ENCODE results near the gene PCED1B.

Gene PCED1B

DNA sequence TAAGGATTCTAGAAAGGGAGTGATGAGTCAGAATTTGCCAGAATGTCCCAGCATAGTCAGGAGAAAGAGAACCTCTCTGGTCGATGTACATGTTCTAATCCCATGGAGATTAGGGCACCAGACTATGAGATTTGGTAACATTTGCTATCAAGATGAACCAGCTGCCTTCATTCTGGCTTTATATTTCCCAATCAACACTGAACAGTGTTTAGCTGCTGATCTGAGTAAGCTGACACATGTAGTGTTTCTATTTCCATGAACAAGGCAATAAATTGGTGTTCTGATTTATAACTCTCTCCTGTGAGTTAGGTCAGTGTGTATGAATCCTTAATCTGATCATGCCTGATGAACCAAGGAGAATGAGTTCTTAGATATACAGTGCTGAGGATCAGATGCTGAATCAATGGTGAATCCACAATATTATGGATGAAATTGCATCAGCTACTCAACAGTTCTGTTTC lies 158.4 kb downstream of the PCED1B start:
- ATAC-seq = no peak
- TF ChIP-seq CSRNP3 (CRISPR knock-in tag; IDR thresholded peaks at IDR 0.05) (no peak), ZC3H10 (CRISPR knock-in tag; IDR thresholded peaks at IDR 0.05) (no peak), RARB (CRISPR knock-in tag; IDR thresholded peaks at IDR 0.05) (no peak), ZNF70 (CRISPR knock-in tag; IDR thresholded peaks at IDR 0.05) (no peak), ZFP30 (CRISPR knock-in tag; IDR thresholded peaks at IDR 0.05) (no peak), OSR1 (CRISPR knock-in tag; IDR thresholded peaks at IDR 0.05) (no peak), ZFP3 (CRISPR knock-in tag; IDR thresholded peaks at IDR 0.05) (no peak), GLIS3 (CRISPR knock-in tag; IDR thresholded peaks at IDR 0.05) (no peak)

DNA sequence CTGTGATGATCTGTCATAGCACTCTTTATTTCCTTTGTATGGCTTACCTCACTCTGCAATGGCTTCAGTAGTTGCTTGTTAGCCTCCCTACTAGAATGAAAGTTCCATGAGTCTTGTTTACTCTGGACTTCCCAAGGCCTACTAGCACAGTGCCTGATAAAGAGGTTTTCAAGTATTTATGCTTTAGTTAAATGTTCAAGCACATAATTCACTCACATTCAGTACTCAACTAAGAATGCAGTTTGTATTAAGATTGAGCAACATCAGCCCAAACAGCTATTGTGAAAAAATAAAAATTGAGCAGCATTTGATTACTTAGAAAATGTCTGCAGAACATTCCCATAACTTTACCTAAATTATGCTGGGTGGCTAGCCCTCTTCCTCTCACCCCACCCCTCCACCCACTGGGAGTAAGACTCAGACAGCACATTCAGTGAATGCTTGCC lies 159.3 kb downstream of the PCED1B start:
- TF ChIP-seq RARB (CRISPR knock-in tag; IDR thresholded peaks at IDR 0.05) = no peak
- TF ChIP-seq BACH2 (CRISPR knock-in tag; IDR thresholded peaks at IDR 0.05; ENCODE audit: borderline replicate concordance) = no peak
- no peak for TF ChIP-seq CREB5 (CRISPR knock-in tag; IDR thresholded peaks at IDR 0.05; ENCODE audit: low read depth)
- TF ChIP-seq, protein P1, sequence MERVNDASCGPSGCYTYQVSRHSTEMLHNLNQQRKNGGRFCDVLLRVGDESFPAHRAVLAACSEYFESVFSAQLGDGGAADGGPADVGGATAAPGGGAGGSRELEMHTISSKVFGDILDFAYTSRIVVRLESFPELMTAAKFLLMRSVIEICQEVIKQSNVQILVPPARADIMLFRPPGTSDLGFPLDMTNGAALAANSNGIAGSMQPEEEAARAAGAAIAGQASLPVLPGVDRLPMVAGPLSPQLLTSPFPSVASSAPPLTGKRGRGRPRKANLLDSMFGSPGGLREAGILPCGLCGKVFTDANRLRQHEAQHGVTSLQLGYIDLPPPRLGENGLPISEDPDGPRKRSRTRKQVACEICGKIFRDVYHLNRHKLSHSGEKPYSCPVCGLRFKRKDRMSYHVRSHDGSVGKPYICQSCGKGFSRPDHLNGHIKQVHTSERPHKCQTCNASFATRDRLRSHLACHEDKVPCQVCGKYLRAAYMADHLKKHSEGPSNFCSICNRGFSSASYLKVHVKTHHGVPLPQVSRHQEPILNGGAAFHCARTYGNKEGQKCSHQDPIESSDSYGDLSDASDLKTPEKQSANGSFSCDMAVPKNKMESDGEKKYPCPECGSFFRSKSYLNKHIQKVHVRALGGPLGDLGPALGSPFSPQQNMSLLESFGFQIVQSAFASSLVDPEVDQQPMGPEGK (CRISPR knock-in tag; IDR thresholded peaks at IDR 0.05; ENCODE audit: borderline replicate concordance) = no peak
- no peak for ATAC-seq

- TF ChIP-seq PPARA (CRISPR knock-in tag; IDR thresholded peaks at IDR 0.05; ENCODE audit: borderline replicate concordance) = no peak
- TF ChIP-seq ZFP3 (CRISPR knock-in tag; IDR thresholded peaks at IDR 0.05) = no peak
- no peak for TF ChIP-seq RARB (CRISPR knock-in tag; IDR thresholded peaks at IDR 0.05)
- TF ChIP-seq CSRNP3 (CRISPR knock-in tag; IDR thresholded peaks at IDR 0.05) = no peak
- TF ChIP-seq BACH2 (CRISPR knock-in tag; IDR thresholded peaks at IDR 0.05; ENCODE audit: borderline replicate concordance) = no peak
- no peak for TF ChIP-seq OSR1 (CRISPR knock-in tag; IDR thresholded peaks at IDR 0.05)
- TF ChIP-seq TCF4 (CRISPR knock-in tag; IDR thresholded peaks at IDR 0.05; ENCODE audit: borderline replicate concordance) = no peak
- TF ChIP-seq SNAI2 (CRISPR knock-in tag; IDR thresholded peaks at IDR 0.05) = no peak
- no peak for TF ChIP-seq ZNF565 (CRISPR knock-in tag; conservative IDR thresholded peaks at IDR 0.05; ENCODE audit: low read depth)
- TF ChIP-seq CREB5 (CRISPR knock-in tag; IDR thresholded peaks at IDR 0.05; ENCODE audit: low read depth) = no peak
- TF ChIP-seq ZFP30 (CRISPR knock-in tag; IDR thresholded peaks at IDR 0.05) = no peak
- TF ChIP-seq ZNF8 (CRISPR knock-in tag; IDR thresholded peaks at IDR 0.05) = no peak
- no peak for ATAC-seq
Measured at GRCh38 chr12:47242426-47242825, 163.0 kb downstream of the PCED1B start.

- TF ChIP-seq TSHZ2 (CRISPR knock-in tag; IDR thresholded peaks at IDR 0.05) (no peak), CSDC2 (CRISPR knock-in tag; IDR thresholded peaks at IDR 0.05) (no peak), ESRRG (CRISPR knock-in tag; IDR thresholded peaks at IDR 0.05) (no peak), GLIS3 (CRISPR knock-in tag; IDR thresholded peaks at IDR 0.05) (no peak), ZNF70 (CRISPR knock-in tag; IDR thresholded peaks at IDR 0.05) (no peak), ISL1 (CRISPR knock-in tag; IDR thresholded peaks at IDR 0.05) (no peak)
- no peak for ATAC-seq
Measured at GRCh38 chr12:47244835-47245234, 165.4 kb downstream of the PCED1B start.
